Activated naive CD4-positive, alpha-beta T cell treated with anti-CD3 and anti-CD28 coated beads for 36 hours (primary cell): ENCODE measurements around the gene FKRP. TPM values are rescaled to one million over a fixed set of nuclear protein-coding genes. Genes with fewer than 3 reads are reported as not detected.

Source experiments
- CTCF ChIA-PET: fragments of 350-600 bp; sonication (Branson Sonifier 250); formaldehyde crosslinking; loops from one replicate; lab custom pipeline; 2021; ENCODE audit warnings: antibody characterized with exemption; lab: Charles Lee
- DNase-seq: peaks from one replicate; pipeline ENCODE4 v3.0.0-alpha.2; 2020
- H3K27ac Mint-ChIP-seq: one replicate; pipeline ENCODE4 v1.8.0; 2021; ENCODE audit warnings: mild to moderate bottlenecking, mixed read lengths
- H3K27me3 Mint-ChIP-seq: one replicate; pipeline ENCODE4 v1.8.0; 2021; ENCODE audit warnings: low read depth, mixed read lengths
- H3K36me3 Mint-ChIP-seq: one replicate; pipeline ENCODE4 v1.8.0; 2021; ENCODE audit warnings: low read depth, mixed read lengths
- H3K4me1 Mint-ChIP-seq: one replicate; pipeline ENCODE4 v1.8.0; 2021; ENCODE audit warnings: low read depth, mixed read lengths
- H3K4me3 Mint-ChIP-seq: one replicate; pipeline ENCODE4 v1.8.0; 2021; ENCODE audit warnings: mild to moderate bottlenecking, moderate library complexity, mixed read lengths
- H3K9me3 Mint-ChIP-seq: one replicate; pipeline ENCODE4 v1.8.0; 2021; ENCODE audit warnings: mixed read lengths
- intact Hi-C: fragments of 100-400 bp; cut with micrococcal nuclease; formaldehyde crosslinking; loops from one replicate; pipeline ENCODE4 v1.15.1; 2023
- total RNA-seq, 2 experiments: library from RNA; stranded (reverse); gene quantifications; one replicate each; pipeline ENCODE4 v1.2.3, GENCODE V29; 2021

FKRP gene
- total RNA-seq, 2 experiments from 2014 or later = 8.8 to 9.0 TPM

- intact Hi-C loops = loop anchor here (1.0 to 10.0 kb wide), 3 partner anchors 100 to 543 kb away; partner anchors contain the start of gene CCDC9
- H3K27ac Mint-ChIP-seq = peak overlapping the region; percentile 94
- H3K9me3 Mint-ChIP-seq = no peaks in the 10 kb centered on the region
- no peaks in the 10 kb centered on the region for H3K27me3 Mint-ChIP-seq
- peaks cover 42% of the 10 kb centered on the region for H3K4me1 Mint-ChIP-seq
- H3K4me3 Mint-ChIP-seq = peak overlapping the region; percentile 96
- CTCF ChIA-PET = interaction anchor here (0.6 to 4.5 kb wide), 6 partner anchors 10 to 409 kb away, joined by 3 to 36 read pairs (median 4); no protein-coding TSS in a partner anchor
- H3K36me3 Mint-ChIP-seq = peaks cover 13% of the 10 kb centered on the region
- DNase-seq = peak; percentile 76
These were observed 31.3 kb upstream of the FKRP start for GRCh38 chr19:46714444-46715106.

- Mint-ChIP-seq H3K27me3 (no peaks in the 10 kb centered on the region), H3K9me3 (no peaks in the 10 kb centered on the region), H3K27ac (peak overlapping the region; percentile 94), H3K4me3 (peak overlapping the region; percentile 96), H3K36me3 (peaks cover 7% of the 10 kb centered on the region), H3K4me1 (peaks cover 43% of the 10 kb centered on the region)
- CTCF ChIA-PET = interaction anchor here (0.6 to 4.5 kb wide), 3 partner anchors 11 to 50 kb away, joined by 3 to 36 read pairs (median 30); no protein-coding TSS in a partner anchor
- intact Hi-C loops = loop anchor here (5.0 to 10.0 kb wide), 2 partner anchors 509 to 542 kb away; partner anchors contain the start of gene CCDC9
- DNase-seq = peak; percentile 19
These were observed 30.3 kb upstream of the FKRP start for GRCh38 chr19:46715620-46715974.

DNA sequence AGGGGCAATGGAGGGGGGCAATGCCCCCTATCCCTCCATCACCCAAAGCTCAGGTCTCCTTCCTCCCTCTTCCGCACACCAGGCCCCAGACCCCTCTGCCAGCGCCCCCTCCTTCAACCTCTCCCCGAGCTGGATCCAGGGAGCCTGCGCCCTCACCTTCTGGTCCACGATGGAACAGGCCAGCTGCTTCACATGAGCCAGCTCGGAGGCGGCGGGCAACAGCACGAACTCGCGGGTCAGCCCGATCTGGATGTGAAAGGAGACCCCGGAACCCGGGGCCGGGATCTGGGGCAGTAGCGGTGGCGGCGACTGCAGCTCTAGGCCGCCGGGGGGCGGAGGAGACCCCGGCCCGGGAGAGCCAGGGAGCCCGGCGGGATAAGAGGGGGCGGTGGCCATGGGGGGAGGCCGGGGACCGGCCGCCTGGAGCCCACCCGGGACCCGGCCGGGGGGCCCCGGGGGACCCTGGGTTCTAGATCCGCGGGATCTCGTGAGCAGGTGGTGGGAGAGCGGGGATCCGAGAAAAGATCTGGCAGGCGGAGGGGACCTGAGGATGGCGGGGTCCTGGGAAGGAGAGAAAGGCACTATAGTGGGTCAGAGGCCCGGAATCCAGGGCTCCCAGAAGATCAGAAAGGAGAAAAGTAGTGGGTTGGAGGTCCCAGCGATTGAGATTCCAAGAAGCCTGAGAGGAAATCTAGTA lies 29.7 kb upstream of the FKRP start:
- CTCF ChIA-PET = interaction anchor here (0.6 to 4.5 kb wide), 4 partner anchors 12 to 50 kb away, joined by 3 to 36 read pairs (median 16); no protein-coding TSS in a partner anchor
- Mint-ChIP-seq H3K4me3 (peak overlapping the region; percentile 96), H3K4me1 (peaks cover 46% of the 10 kb centered on the region), H3K36me3 (peaks cover 6% of the 10 kb centered on the region), H3K9me3 (no peaks in the 10 kb centered on the region), H3K27me3 (no peaks in the 10 kb centered on the region), H3K27ac (peak overlapping the region; percentile 94)
- DNase-seq = peak; percentile 38
- intact Hi-C loops = loop anchor here (2.0 to 10.0 kb wide), 3 partner anchors 369 to 541 kb away; partner anchors contain the start of genes CCDC9 and PPP5C

GRCh38 chr19:46716672-46717033 lies 29.2 kb upstream of the FKRP start:
- CTCF ChIA-PET = no interaction called here
- Mint-ChIP-seq H3K4me3 (peak overlapping the region; percentile 96), H3K27me3 (no peaks in the 10 kb centered on the region), H3K4me1 (peaks cover 46% of the 10 kb centered on the region), H3K36me3 (peaks cover 9% of the 10 kb centered on the region), H3K27ac (peak overlapping the region; percentile 94), H3K9me3 (no peaks in the 10 kb centered on the region)
- intact Hi-C loops = loop anchor here (1.0 to 10.0 kb wide), 6 partner anchors 12 to 541 kb away; partner anchors contain the start of genes CCDC9, DACT3 and PPP5C
- DNase-seq = peak; percentile 14

GRCh38 chr19:46717034-46717715 lies 28.7 kb upstream of the FKRP start, which contains the start of gene PRKD2:
Gene PRKD2, minus strand, starts transcription at chr19:46717114. Its CDS starts 744 bp downstream, at chr19:46716370.
- intact Hi-C loops = loop anchor here (1.0 to 10.0 kb wide), 6 partner anchors 13 to 540 kb away; partner anchors contain the start of genes CCDC9, DACT3 and PPP5C
- peak within 1 kb of the TSS; percentile 94 for H3K27ac Mint-ChIP-seq
- H3K4me1 Mint-ChIP-seq = peaks cover 46% of the 10 kb centered on the region
- CTCF ChIA-PET = no interaction called here
- H3K9me3 Mint-ChIP-seq = no peaks in the 10 kb centered on the region
- H3K4me3 Mint-ChIP-seq = peak within 1 kb of the TSS; percentile 96
- H3K36me3 Mint-ChIP-seq = peaks cover 11% of the 10 kb centered on the region
- no peaks in the 10 kb centered on the region for H3K27me3 Mint-ChIP-seq
- peak; percentile 93 for DNase-seq

- H3K4me3 Mint-ChIP-seq = peak overlapping the region; percentile 96
- H3K27ac Mint-ChIP-seq = peak overlapping the region; percentile 87
- intact Hi-C loops = loop anchor here (1.0 to 10.0 kb wide), 6 partner anchors 13 to 540 kb away; partner anchors contain the start of genes CCDC9, DACT3 and PPP5C
- H3K27me3 Mint-ChIP-seq = no peaks in the 10 kb centered on the region
- H3K4me1 Mint-ChIP-seq = peaks cover 41% of the 10 kb centered on the region
- peaks cover 11% of the 10 kb centered on the region for H3K36me3 Mint-ChIP-seq
- H3K9me3 Mint-ChIP-seq = no peaks in the 10 kb centered on the region
- DNase-seq = peak; percentile 31
- CTCF ChIA-PET = interaction anchor here (1.0 kb wide), 2 partner anchors 11 to 16 kb away, joined by 6 read pairs; no protein-coding TSS in a partner anchor
These were observed 28.1 kb upstream of the FKRP start for GRCh38 chr19:46717716-46718143.

GRCh38 chr19:46718157-46718933 lies 27.5 kb upstream of the FKRP start:
- Mint-ChIP-seq H3K27me3 (no peaks in the 10 kb centered on the region), H3K4me1 (peaks cover 38% of the 10 kb centered on the region), H3K27ac (peak overlapping the region; percentile 87), H3K4me3 (peak overlapping the region; percentile 96), H3K9me3 (no peaks in the 10 kb centered on the region), H3K36me3 (peaks cover 11% of the 10 kb centered on the region)
- intact Hi-C loops = loop anchor here (5.0 to 10.0 kb wide), 2 partner anchors 506 to 539 kb away; partner anchors contain the start of gene CCDC9
- CTCF ChIA-PET = interaction anchor here (0.6 to 1.0 kb wide), 3 partner anchors 10 to 190 kb away, joined by 3 to 6 read pairs (median 6); no protein-coding TSS in a partner anchor
- peak; percentile 74 for DNase-seq

DNA sequence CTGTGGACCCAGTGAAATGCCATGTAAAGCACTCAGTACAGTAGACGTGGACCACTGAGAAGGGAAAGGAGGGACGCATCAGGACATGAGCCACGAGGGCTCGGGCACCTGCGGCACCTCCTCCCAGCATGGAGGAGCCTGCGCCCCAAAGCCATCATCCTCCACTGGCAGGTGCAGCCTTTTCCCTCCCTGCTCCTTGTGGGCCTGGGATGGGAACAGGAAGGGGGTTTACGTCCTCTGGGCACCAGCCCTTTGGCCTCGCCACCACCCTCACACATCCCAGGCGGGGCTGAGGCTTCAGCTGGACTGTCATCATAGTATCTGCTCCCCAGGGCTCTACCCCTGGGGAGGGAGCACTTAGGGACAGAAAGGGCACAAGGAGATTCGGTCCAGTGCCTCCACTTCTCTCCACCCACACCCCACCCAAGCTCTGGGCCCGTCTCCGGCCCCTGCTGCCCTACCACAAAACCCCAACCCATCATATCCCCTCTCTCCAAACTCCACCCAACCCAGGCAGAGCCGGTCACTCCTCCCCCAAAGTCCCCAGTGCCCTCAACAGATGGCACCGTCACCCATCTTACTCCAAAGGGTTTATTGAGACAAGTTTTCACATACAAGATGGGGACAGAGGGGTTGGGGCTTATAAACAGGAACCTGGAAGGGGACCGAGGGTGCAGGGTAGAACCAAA lies 26.8 kb upstream of the FKRP start:
- no peak for DNase-seq
- intact Hi-C loops = loop anchor here (5.0 to 10.0 kb wide), 2 partner anchors 506 to 538 kb away; partner anchors contain the start of gene CCDC9
- Mint-ChIP-seq H3K27me3 (no peaks in the 10 kb centered on the region), H3K27ac (peak overlapping the region; percentile 87), H3K4me1 (peaks cover 33% of the 10 kb centered on the region), H3K36me3 (peaks cover 11% of the 10 kb centered on the region), H3K9me3 (no peaks in the 10 kb centered on the region), H3K4me3 (no peak overlapping the region)
- CTCF ChIA-PET = no interaction called here

DNA sequence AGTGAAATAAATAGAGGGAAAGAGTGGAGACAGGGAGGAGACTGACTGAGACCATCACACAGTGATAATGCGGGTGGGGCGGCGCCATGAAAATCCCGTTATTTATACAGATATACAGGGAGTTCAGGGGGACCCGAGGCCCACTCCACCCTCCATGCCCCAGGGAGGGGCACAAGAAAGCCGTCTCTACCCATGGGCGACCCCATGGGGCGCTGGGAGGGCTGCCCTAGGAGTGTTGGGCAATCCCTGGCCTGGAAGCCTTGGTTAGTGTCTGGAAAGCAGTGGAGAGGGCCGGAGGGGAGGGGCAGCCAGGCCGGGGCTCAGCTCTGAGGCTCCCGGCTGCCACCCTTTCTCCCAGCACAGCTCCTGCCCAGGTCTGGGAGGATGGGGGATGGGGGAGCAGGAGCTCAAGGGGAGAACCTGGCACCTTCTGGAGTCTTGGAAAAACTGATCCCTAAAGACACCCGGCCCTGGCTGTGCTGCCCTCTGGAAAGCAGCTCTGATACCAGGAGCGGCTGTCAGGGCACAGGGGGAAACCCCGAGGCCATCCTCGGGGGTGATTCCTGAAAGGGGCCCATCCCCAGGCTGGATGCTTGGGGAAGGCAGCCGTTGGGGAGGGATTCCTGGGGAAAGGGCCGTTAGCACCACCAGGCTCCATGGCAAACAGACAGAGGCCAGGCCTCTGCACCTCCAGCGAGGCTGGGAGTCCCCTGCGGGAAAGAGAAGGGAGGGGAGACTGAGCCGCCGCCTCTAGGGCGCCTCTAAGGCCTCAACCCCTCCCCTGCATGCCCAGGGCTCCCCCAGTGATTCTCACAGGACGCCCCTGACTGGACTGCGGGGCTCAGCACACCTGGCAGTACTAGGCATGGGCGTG lies 26.0 kb upstream of the FKRP start:
- DNase-seq = no peak
- CTCF ChIA-PET = no interaction called here
- Mint-ChIP-seq H3K36me3 (peaks cover 16% of the 10 kb centered on the region), H3K9me3 (no peaks in the 10 kb centered on the region), H3K4me3 (no peak overlapping the region), H3K4me1 (peaks cover 30% of the 10 kb centered on the region), H3K27me3 (no peaks in the 10 kb centered on the region), H3K27ac (no peak overlapping the region)
- intact Hi-C loops = loop anchor here (5.0 to 10.0 kb wide), 2 partner anchors 505 to 537 kb away; partner anchors contain the start of gene CCDC9
